A204.1 (cell line): ENCODE data around the gene ACTN2.

Experiments
- FAIRE-seq: peaks from 2 replicates; lab custom pipeline; 2012; peaks lifted over from hg19 to GRCh38; lab: Jason Lieb, UNC

Gene ACTN2

DNA sequence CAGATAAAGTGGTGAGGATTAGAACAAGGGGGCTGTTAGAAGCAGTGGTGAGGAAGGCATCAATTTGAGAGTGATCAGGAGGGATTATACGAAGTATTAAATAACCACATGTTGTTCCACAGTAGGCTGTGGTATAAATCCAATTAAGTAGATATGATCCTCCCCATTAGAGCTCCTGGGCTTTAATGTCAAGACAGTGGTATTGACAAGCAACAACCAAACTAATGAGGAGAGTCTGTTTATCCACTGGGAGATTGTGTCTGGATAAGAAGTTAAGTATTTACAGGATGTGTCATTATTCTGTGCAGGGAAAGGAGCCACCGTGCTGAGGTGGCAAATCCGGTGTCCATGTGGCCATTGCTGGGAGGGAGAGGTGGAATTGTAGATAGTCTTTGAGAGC, 5.8 kb downstream of the ACTN2 start:
- no peak for FAIRE-seq

DNA sequence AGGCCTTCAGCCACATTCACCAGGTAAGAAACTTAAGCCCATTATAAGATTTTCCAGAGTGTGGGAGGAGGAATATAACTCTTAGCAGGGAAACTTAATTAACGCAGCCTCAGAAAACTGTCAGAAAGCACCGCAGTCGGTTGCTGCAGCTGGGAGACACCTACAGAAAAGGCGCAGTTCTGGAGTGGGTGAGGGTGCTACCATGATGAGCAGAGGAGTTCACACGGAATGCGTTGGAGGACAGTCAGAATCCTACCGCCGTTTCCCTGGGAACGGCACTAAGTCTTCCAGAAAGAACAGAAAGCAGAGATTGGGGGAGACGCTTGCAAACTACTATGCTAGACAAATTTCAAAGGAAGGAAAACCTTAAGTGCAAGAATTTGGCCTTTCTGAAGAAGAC, 6.4 kb downstream of the ACTN2 start:
- no peak for FAIRE-seq

DNA sequence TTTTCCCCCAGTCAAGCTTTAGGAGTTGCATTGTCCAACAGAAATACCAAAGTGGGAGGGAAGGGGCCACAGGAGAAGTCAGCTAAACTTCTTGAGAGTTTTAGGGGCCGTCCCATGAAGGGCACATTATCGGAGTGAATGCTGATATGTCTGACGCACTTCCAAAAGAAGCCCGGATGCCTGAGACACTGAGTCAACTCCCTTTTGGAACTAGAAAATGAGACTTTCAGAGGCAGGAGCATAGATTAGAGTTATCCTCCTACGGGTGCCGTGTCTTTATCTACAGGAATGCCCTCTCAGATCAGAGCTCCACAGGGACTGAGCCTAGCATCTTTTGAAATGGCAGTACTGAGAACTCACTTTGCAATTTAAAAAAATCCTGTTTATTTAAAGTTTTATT, 13.1 kb downstream of the ACTN2 start:
- FAIRE-seq: no peak

DNA sequence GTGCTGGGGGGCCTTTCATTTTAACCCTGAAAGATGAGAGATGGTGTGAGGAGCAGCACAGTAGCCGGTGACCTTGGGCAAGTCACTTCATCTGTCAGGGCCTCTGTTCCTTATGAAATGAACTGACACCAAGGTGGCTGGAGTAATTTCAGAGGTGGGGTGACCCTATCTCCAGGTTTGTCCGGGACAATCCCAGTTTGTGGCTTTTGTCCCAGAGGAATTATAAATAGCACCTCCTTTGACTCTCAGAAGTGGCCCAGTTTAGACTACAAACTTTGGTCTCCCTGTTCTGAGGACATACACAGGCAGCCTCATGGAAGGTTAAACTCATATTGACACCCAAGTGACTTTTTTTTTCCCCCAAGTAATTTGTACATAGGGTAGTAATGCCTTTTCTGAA, 14.6 kb downstream of the ACTN2 start:
- no peak for FAIRE-seq

DNA sequence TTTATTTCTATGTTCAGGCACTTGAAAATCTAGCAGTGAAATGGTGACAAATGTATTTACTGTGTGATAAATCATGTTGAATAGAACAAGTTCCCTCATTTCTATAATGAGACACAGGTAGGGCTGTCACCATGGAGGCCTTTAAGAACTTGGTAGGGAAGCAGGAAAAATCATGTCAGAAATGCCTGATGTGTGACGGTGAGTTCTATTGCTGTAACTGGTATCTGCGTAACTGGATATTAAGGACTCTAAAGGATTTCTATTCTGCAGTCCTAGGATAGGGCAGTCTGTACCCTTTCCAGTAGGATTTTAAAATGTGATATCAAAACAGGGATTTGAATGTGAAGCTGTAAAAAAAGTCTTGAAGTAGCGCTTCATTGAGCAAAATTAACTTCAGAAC, 15.5 kb downstream of the ACTN2 start:
- FAIRE-seq: no peak

DNA sequence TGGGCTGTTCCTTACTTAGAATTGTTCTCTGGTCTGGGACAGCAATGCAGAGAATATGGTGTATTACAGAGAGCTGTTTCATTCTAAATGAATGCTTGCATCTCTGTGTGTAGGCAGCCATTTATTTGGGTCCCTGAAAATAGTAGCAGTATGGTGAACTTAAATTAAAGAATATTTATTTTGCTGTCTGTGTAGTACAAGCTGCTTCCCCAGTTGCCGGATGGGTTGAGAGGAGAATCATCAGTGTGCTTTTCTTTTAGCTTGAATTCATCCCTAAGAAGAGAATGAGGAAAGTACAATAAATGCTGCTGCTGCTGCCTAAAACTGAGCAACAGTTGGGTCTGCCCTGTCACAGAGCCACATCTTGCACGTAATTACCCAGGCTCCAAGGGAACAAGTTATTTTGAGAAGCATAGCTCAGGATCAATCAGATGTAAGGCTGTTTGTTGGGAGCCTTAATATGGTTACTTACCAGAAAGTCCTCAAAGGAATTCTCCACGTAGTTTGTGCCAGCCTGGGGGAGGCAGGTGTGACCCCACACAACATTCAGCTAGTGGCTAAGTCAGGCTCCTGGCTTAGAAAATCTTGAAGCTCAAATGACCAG, 16.6 kb downstream of the ACTN2 start:
- no peak for FAIRE-seq

DNA sequence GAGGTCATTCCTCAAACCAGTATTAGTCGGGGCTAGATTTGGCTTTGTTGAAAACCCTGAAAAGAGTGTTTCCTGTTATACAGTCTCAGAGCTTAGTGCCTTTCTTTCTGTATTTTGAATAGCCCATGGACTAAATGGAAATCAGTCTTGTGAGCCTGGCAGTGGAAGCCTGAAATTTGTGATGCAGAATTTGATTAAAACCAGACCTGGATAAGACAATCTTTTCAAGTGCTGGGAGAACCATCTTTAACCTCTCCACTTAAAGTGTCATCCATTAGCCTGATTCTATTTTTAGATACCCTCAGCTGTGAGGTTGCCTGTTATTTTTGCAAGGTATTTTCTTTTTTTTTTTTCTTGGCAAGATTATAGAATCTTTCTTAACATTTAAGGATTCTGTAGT, 19.5 kb downstream of the ACTN2 start:
- no peak for FAIRE-seq

DNA sequence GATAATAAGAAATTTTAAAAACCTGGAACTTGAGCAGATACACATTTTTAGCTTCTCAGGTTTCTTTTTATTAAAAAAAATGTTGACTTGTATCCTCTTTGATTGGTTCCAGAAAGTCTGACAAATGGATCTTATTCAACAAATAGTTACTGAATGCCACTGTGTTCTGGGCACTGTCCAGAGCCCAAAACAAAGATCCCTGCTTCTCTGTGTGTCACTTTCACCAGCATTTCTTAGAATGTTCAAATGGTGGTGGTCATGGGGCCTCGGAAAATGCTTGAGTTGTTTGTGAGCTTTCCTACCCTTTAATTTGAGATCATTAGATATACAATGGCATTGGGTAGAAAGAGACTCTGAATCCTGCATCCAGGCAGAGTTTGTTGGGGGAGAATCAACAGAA, 19.9 kb downstream of the ACTN2 start:
- no peak for FAIRE-seq

DNA sequence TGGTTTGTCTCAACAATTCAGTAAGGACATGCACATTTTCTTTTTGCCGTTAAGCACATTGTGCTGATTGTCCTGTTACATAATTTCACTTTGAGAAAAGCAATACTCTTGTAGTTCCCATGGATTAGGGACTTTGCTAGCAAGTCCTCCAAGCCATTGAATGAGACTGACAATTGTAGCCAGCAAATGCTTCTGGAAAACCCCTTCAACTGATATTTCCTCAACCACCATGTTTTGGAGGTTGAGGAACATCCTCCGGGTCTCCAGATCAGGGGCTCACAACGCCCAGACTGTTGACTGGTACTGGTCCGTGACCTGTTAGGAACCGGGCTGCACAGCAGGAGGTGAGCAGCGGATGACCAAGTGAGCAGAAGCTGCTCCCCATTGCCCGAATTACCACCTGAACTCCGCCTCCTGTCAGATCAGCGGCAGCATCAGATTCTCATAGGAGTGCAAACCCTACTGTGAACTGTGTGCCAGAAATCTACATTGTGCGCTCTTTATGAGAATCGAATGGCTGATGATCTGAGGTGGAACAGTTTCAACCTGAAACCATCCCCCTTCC, 24.1 kb downstream of the ACTN2 start:
- no peak for FAIRE-seq

DNA sequence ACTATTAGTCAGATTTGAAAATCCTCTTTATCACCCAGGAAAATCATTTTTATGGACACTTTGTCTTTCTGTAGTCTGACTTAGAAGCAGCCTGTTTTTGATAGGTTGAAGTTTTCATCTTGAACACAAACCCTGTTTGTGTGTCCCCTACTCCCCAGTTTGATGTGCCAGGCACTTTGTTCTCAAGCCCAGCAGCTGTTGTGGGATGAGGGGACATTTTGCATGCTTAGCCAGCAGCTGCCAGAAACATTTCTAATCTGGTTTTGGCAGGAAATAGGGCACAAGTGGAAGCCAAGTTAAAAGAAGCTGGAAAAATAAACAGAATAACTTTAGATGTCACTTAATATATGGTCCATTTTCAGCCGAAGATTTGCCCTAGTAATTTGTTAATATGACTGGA, 29.9 kb downstream of the ACTN2 start:
- FAIRE-seq: no peak

DNA sequence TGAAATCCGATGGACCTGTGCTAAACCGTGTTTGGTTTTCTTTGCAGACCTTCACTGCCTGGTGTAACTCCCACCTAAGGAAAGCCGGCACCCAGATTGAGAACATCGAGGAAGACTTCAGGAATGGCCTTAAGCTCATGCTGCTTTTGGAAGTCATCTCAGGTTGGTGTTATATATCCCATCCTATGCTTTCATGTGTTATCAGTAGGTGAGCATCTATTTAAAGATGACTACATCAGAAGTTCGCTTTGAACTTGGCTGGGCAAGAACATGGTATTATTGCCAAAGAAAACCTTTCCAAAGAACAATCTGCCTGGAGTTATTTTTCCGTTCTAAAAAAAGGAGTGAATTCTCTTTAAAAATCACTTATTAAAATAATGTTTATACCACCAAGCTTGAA, 31.5 kb downstream of the ACTN2 start:
- no peak for FAIRE-seq

DNA sequence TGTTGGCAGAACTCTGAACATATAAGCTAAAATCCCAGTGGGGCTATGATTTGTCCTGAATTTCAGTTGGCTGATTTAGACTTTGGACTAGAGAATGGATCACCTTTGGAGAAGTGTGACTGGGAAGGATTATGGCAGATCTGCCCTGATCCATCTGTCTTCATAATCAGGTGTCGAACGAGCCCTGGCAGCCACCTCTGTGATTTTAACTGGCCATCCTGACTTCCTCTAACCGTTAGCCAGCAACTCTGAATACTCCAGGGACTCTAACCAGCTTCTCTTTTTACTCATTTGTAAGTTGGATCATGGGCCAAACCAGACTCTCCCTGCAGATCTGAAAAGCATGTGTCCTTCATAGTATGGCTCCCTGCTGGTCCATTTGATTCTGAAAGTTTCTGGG, 32.0 kb downstream of the ACTN2 start:
- FAIRE-seq: no peak

DNA sequence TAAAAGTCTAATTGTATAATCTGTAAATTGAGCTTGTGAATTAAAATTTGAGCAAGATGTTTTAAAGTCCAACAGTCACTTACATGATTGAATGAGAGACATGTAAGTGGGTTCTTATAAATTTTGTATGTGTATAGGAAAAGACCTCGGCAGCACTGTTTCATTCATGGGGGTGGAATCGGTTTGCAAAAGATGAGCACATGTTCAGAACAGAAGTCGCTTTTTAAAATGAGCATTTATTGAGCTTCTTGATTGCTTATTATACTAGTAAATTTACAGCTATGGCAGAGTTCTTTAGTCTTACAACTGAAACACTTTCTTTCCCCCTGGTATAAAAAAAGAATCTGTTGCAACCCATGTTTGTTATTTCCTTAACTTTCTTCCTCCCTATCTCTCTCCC, 33.9 kb downstream of the ACTN2 start:
- no peak for FAIRE-seq

DNA sequence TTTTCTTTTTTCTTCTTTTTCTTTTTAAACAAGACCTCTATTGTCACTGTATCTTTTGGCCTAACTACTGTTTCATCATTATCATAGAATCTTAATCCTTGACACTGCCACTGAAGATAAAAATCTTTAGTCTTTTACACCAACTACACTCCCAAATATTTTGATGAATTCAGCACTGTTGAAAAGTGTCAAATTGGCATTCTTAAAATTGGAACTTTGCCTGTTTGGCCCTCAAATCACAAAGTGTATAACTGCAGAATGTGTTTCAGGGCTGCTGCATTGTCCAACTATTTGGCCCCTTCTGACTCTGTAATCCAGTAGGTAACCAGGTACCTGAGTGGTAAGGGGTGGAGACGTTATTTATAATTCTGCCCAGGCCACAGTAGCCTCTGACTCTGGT, 34.3 kb downstream of the ACTN2 start:
- no peak for FAIRE-seq

DNA sequence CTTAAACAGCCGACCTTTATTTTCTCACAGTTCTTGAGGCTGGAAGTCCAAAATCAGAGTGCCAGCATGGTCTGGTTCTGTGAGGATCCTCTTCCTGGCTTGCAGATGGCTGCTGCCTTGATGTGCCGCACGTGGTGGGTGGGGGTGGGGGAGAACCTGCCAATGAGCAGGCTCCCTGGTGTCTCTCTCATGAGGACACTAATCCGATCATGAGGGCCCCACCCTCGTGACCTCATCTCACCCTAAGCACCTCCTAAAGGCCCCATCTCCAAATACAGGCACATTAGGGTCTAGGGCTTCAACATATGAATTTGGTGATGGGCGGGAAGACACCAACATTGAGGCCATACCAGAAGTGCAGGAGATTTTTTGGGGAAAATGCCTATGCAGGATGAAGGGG, 37.8 kb downstream of the ACTN2 start:
- no peak for FAIRE-seq

DNA sequence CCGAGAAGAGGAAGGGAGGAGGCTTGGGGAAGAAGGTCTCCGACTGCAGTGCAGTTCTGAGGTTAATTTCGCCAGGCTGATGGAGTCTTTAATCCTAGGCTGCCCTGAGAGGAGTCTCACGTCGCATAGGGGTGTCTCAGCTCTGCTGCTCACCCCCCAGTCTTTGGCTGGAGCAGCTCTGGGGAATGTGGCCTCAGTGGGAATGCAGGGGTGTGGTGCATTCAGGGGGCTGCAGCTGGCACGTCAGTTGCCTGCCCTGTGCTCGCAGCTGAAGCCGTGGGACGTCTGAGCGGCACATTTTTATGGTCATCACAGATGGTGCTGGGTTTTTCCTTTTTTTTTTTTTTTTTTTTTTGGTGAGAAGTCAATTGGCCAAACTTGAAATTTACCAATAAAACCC, 38.2 kb downstream of the ACTN2 start:
- FAIRE-seq: no peak

DNA sequence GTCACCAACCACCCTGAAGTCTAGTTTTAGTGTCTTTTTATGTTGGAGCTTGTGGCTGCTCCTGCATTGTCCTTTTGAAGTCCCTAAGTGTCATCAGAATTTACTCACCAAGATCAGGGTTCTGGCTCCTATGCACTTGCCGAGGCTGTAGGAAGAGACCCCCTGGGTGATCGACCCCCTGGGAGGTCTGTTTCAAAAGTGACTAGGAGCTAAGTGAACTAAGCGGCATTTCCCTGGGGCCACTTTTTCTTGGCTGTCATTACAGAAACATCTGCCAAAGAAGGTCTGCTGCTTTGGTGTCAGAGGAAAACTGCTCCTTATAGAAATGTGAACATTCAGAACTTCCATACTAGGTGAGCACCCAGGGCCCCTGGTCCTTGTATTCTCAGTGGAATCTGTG, 39.4 kb downstream of the ACTN2 start:
- no peak for FAIRE-seq

DNA sequence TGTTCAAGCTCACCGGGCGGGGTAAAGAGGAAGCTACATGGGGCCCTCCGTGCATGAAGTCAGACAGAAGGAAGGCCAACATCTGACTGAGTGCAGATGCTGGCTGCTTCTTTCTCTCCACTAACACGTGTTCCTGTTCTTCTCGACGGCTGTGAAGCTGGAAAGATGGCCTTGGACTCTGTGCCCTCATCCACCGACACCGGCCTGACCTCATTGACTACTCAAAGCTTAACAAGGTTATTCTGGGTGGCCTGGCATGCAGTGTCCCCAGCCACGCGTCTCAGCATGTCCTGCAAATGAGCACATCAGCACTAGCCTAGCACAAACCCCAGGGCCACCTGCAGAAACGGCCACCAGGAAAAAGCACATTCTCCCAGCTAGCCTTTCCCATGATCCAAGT, 41.2 kb downstream of the ACTN2 start:
- no peak for FAIRE-seq

DNA sequence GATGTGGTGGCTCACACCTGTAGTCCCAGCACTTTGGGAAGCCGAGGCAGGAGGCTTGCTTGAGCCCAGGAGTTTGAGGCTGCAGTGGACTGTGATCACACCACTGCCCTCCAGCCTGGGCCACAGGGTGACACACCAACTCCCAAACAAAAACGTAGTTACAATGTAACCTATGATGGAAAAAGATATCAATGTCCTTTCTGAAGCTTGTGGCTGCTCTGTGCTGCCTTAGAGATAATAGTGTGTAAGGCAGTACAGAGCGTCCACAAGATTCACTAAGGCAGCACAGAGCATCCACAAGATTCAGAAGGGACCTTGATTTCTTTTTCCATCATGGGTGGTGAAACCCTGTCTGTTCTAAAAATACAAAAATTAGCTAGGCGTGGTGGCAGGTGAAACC, 42.5 kb downstream of the ACTN2 start:
- no peak for FAIRE-seq

DNA sequence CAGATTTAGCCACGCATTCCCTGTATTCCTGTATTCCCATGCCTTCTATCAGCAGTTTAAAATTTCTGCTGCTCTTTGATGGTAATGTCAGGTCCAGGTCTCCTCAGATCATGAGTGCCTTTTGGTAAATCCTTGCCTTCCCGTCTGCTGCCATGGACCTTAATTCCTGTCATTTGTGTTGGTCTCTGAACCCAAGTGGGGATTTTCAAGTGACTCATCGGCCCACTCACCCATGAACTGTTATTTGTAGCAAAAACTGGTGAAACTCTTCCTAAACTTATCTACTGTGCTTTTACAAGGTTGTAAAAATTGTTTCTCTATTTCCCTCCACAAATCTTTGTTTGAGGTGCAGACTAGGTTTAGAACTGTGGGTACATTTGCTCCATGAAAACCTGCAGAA, 47.4 kb downstream of the ACTN2 start:
- FAIRE-seq: no peak

DNA sequence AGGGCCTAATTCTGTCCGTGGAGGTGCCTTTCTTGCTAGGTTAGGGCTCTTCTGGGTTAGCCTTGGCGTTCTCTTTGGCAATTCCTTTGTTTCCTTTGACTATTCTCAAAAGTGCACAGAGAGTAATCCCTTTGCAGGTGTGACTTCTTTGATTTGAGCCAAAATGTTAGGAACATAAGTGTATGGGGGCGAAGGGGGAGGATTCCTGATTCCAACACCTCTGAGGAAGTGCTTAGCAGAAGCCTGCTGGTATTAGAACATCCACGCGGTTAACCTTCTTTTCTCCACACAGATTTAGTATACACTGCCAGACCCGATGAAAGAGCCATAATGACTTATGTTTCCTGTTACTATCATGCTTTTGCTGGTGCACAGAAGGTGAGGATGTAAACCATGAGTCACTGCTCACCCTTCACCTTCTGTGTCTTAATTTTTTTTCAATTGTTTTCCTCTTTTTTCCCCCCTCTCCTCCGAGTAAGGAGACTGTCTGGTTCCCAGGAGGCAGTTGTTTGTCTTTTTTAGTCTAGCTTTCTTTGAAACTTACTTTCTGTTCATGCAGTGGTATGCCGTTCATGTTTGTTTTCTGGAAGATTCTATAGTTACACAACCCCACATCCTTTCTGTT, 48.0 kb downstream of the ACTN2 start:
- no peak for FAIRE-seq

DNA sequence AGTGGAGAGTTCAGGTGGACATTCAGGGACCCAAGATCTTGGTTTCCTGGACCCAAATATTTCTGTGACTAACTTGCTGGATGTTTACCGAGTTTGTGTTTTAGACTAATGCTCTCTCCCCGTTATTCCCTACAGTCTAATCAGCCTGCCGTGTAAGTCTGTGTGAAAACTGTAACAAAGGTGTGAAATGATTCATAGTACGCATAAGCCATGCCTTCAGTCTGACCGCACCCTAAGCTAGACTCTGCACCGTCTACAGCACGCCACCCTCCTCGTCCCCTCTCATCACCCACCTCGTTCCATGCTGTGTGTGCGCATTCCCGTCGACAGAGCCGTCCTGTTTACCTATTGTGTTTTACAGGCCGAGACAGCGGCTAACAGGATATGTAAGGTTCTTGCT, 50.5 kb downstream of the ACTN2 start:
- FAIRE-seq: no peak

DNA sequence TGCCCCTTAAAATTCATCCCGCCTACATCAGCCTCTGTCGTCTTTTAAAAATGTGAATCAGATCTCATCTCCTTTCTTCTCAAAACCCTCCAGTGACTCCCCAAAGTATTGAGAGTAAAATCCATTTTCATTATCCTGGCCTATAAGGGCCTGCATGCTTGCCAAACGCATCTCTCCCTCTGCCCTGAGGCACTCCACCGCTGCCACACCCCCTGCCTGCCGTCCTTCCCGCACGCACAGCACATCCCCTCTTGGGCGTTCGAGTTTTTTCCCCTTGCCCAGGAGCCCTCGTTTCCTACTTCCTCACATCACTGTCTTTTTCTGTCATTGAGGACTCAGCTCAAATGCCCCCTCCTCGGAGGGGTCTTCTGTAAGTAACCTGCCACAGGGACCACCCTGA, 55.5 kb downstream of the ACTN2 start:
- no peak for FAIRE-seq

DNA sequence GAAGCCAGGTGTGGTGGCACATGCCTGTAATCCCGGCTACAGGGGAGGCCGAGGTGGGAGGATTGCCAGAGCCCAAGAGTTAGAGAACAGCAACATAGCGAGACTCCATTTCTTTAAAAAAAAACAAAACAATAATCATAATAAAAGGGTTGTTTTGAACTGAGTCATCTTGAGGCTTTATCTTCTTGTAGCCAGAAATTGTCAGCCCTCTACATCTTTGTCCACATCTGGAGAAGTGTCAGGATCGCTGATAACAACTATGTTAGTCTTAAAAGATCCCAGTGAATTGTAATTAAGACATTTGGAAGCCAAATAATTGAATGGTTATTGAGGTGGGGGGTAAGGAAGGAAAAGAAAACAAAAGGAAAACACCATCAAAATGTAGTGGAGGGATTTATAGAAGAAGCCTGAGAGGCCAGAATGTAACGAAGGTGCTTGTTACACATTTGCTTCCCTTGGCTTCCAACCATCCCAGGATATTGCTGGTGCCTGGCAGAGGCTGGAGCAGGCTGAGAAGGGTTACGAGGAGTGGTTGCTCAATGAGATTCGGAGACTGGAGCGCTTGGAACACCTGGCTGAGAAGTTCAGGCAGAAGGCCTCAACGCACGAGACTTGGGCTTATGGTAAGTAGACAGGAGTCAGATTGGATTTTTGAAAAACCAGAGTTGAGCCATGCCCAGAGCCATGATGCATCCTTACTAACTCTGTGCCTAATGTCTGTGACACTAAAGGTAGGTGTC, 56.3 kb downstream of the ACTN2 start:
- FAIRE-seq: no peak
